ENCODE measurements around the gene ATF2.

DNA sequence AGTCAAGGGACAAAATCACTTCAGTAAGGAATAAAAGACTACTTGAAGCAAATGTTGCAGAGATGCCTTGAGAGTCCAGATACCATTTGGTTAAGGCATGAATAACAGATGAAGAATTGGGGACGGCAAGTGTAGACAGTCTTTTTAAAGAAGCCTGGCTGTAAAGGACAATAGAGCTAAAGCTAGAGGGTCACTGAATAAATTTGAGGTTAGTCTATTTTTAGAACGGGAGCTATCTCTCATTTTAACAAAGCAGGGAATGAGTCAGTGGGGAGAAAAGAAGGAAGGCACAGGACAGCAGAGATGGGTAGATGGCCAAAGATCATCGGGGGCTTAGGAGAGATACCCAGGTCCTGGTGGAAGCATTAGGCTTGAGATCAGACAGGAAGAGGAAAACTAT lies 132.2 kb downstream of the ATF2 start:
- TF ChIP-seq GATA2 (IDR thresholded peaks at IDR 0.05; ENCODE audit: low read depth, low read length) = no peak
- no peak for TF ChIP-seq GATA3 (IDR thresholded peaks at IDR 0.05; ENCODE audit: low read depth, low read length)

All from SH-SY5Y (cell line).